ENCODE data around the gene PEDS1.

The PEDS1 gene

GRCh38 chr20:50193199-50193835 is 39.8 kb upstream of the PEDS1 start:
- Mint-ChIP-seq H3K27me3 (no peaks in the 10 kb centered on the region), H3K4me3 (peak overlapping the region; percentile 95), H3K9me3 (no peaks in the 10 kb centered on the region), H3K27ac (peak overlapping the region; percentile 99), H3K4me1 (peaks cover 28% of the 10 kb centered on the region), H3K36me3 (peaks cover 6% of the 10 kb centered on the region)

- no peaks in the 10 kb centered on the region for H3K9me3 Mint-ChIP-seq
- peak overlapping the region; percentile 95 for H3K4me3 Mint-ChIP-seq
- peaks cover 6% of the 10 kb centered on the region for H3K36me3 Mint-ChIP-seq
- peak overlapping the region; percentile 99 for H3K27ac Mint-ChIP-seq
- H3K4me1 Mint-ChIP-seq, result peaks cover 28% of the 10 kb centered on the region
- no peaks in the 10 kb centered on the region for H3K27me3 Mint-ChIP-seq
Measured at GRCh38 chr20:50192364-50193198, 39.1 kb upstream of the PEDS1 start.

- Mint-ChIP-seq H3K36me3 (peaks cover 6% of the 10 kb centered on the region), H3K4me3 (peak overlapping the region; percentile 95), H3K9me3 (no peaks in the 10 kb centered on the region), H3K27me3 (no peaks in the 10 kb centered on the region), H3K4me1 (peaks cover 28% of the 10 kb centered on the region), H3K27ac (peak overlapping the region; percentile 99)
Measured at GRCh38 chr20:50191544-50192363, 38.2 kb upstream of the PEDS1 start.

- peaks cover 26% of the 10 kb centered on the region for H3K4me1 Mint-ChIP-seq
- no peaks in the 10 kb centered on the region for H3K27me3 Mint-ChIP-seq
- no peaks in the 10 kb centered on the region for H3K9me3 Mint-ChIP-seq
- H3K27ac Mint-ChIP-seq, result peak overlapping the region; percentile 51
- peaks cover 6% of the 10 kb centered on the region for H3K36me3 Mint-ChIP-seq
- H3K4me3 Mint-ChIP-seq, result peak overlapping the region; percentile 76
Measured at GRCh38 chr20:50191065-50191543, 37.6 kb upstream of the PEDS1 start.

GRCh38 chr20:50190251-50191064 is 36.9 kb upstream of the PEDS1 start, which contains the start of gene CEBPB:
Gene CEBPB, plus strand, starts transcription at chr20:50190830. Its CDS starts 204 bp downstream, at chr20:50191034.
- peaks cover 4% of the 10 kb centered on the region for H3K27me3 Mint-ChIP-seq
- H3K9me3 Mint-ChIP-seq, result no peaks in the 10 kb centered on the region
- H3K4me1 Mint-ChIP-seq, result peaks cover 23% of the 10 kb centered on the region
- H3K27ac Mint-ChIP-seq, result peak within 1 kb of the TSS; percentile 76
- peak within 1 kb of the TSS; percentile 82 for H3K4me3 Mint-ChIP-seq
- peaks cover 6% of the 10 kb centered on the region for H3K36me3 Mint-ChIP-seq

GRCh38 chr20:50189681-50190250 is 36.2 kb upstream of the PEDS1 start:
- H3K27ac Mint-ChIP-seq, result no peak overlapping the region
- H3K27me3 Mint-ChIP-seq, result peaks cover 4% of the 10 kb centered on the region
- peaks cover 6% of the 10 kb centered on the region for H3K36me3 Mint-ChIP-seq
- H3K9me3 Mint-ChIP-seq, result no peaks in the 10 kb centered on the region
- H3K4me3 Mint-ChIP-seq, result peak overlapping the region; percentile 55
- H3K4me1 Mint-ChIP-seq, result peaks cover 23% of the 10 kb centered on the region

GRCh38 chr20:50188879-50189680 is 35.6 kb upstream of the PEDS1 start:
- peaks cover 6% of the 10 kb centered on the region for H3K27me3 Mint-ChIP-seq
- no peaks in the 10 kb centered on the region for H3K9me3 Mint-ChIP-seq
- peaks cover 19% of the 10 kb centered on the region for H3K4me1 Mint-ChIP-seq
- peak overlapping the region; percentile 30 for H3K4me3 Mint-ChIP-seq
- no peak overlapping the region for H3K27ac Mint-ChIP-seq
- peaks cover 6% of the 10 kb centered on the region for H3K36me3 Mint-ChIP-seq

GRCh38 chr20:50188287-50188688 is 34.8 kb upstream of the PEDS1 start:
- Mint-ChIP-seq H3K4me1 (peaks cover 12% of the 10 kb centered on the region), H3K9me3 (no peaks in the 10 kb centered on the region), H3K4me3 (no peak overlapping the region), H3K36me3 (peaks cover 6% of the 10 kb centered on the region), H3K27me3 (peaks cover 6% of the 10 kb centered on the region), H3K27ac (no peak overlapping the region)

- H3K4me3 Mint-ChIP-seq, result no peak overlapping the region
- H3K27ac Mint-ChIP-seq, result no peak overlapping the region
- H3K9me3 Mint-ChIP-seq, result no peaks in the 10 kb centered on the region
- H3K4me1 Mint-ChIP-seq, result peaks cover 4% of the 10 kb centered on the region
- peaks cover 3% of the 10 kb centered on the region for H3K36me3 Mint-ChIP-seq
- peaks cover 6% of the 10 kb centered on the region for H3K27me3 Mint-ChIP-seq
Measured at GRCh38 chr20:50187403-50188051, 34.0 kb upstream of the PEDS1 start.

- H3K4me3 Mint-ChIP-seq, result no peak overlapping the region
- H3K4me1 Mint-ChIP-seq, result no peaks in the 10 kb centered on the region
- H3K9me3 Mint-ChIP-seq, result no peaks in the 10 kb centered on the region
- no peak overlapping the region for H3K27ac Mint-ChIP-seq
- H3K36me3 Mint-ChIP-seq, result no peaks in the 10 kb centered on the region
- H3K27me3 Mint-ChIP-seq, result peaks cover 6% of the 10 kb centered on the region
Measured at GRCh38 chr20:50186987-50187402, 33.5 kb upstream of the PEDS1 start.

- Mint-ChIP-seq H3K4me1 (no peaks in the 10 kb centered on the region), H3K4me3 (no peak overlapping the region), H3K9me3 (no peaks in the 10 kb centered on the region), H3K27ac (no peak overlapping the region), H3K27me3 (peaks cover 6% of the 10 kb centered on the region), H3K36me3 (no peaks in the 10 kb centered on the region)
Measured at GRCh38 chr20:50186151-50186885, 32.8 kb upstream of the PEDS1 start.

- Mint-ChIP-seq H3K27me3 (peaks cover 6% of the 10 kb centered on the region), H3K4me1 (no peaks in the 10 kb centered on the region), H3K9me3 (no peaks in the 10 kb centered on the region), H3K27ac (no peak overlapping the region), H3K36me3 (no peaks in the 10 kb centered on the region), H3K4me3 (no peak overlapping the region)
Measured at GRCh38 chr20:50185426-50185825, 31.9 kb upstream of the PEDS1 start.

GRCh38 chr20:50182346-50182745 is 28.8 kb upstream of the PEDS1 start:
- Mint-ChIP-seq H3K4me3 (no peak overlapping the region), H3K4me1 (no peaks in the 10 kb centered on the region), H3K27me3 (peaks cover 6% of the 10 kb centered on the region)

More at GRCh38 chr20:50182346-50182745, 28.8 kb upstream of the PEDS1 start:
- H3K36me3 Mint-ChIP-seq, result no peaks in the 10 kb centered on the region
- no peaks in the 10 kb centered on the region for H3K9me3 Mint-ChIP-seq
- no peak overlapping the region for H3K27ac Mint-ChIP-seq

Data from activated naive CD4-positive, alpha-beta T cell treated with anti-CD3 and anti-CD28 coated beads, Interleukin-2, amount 50 U/mL, for 24 hours (primary cell).